RWPE2 (cell line): ENCODE measurements around the gene OR10A4.

ENCODE experiments used
- ATAC-seq: fragments of 200-7000 bp; cut with Tn5 transposase; 3 replicates; pipeline ENCODE4 v1.9.1; 2021; ENCODE audit warnings: low read depth
- DNase-seq: peaks from one replicate; pipeline ENCODE4 v3.0.0-alpha.2; 2020; ENCODE audit warnings: low spot score
- H3K27ac ChIP-seq: fragments of 450-650 bp; 2 replicates; pipeline ENCODE4 v1.5.1; 2017; ENCODE audit warnings: mild to moderate bottlenecking; ENCODE audit not compliant: poor library complexity, severe bottlenecking
- H3K27me3 ChIP-seq: fragments of 250-450 bp; sonication (Bioruptor Pico); 2 replicates; pipeline ENCODE4 v1.5.1; 2021; ENCODE audit warnings: mild to moderate bottlenecking, moderate library complexity; ENCODE audit not compliant: insufficient read depth, poor library complexity, severe bottlenecking
- H3K36me3 ChIP-seq: fragments of 250-450 bp; sonication (Bioruptor Pico); 2 replicates; pipeline ENCODE4 v1.5.1; 2020; ENCODE audit warnings: low read depth, mild to moderate bottlenecking, moderate library complexity
- H3K4me1 ChIP-seq: fragments of 250-450 bp; sonication (Bioruptor Pico); 2 replicates; pipeline ENCODE4 v1.5.1; 2021; ENCODE audit warnings: mild to moderate bottlenecking, moderate library complexity; ENCODE audit not compliant: insufficient read depth, poor library complexity, severe bottlenecking
- H3K4me3 ChIP-seq: fragments of 250-450 bp; sonication (Bioruptor Pico); 2 replicates; pipeline ENCODE4 v1.5.1; 2021; ENCODE audit warnings: mild to moderate bottlenecking, moderate library complexity; ENCODE audit not compliant: severe bottlenecking
- H3K9me3 ChIP-seq: fragments of 250-450 bp; sonication (Bioruptor Pico); 2 replicates; pipeline ENCODE4 v1.5.1; 2021; ENCODE audit warnings: mild to moderate bottlenecking, moderate library complexity; ENCODE audit not compliant: severe bottlenecking
- CTCF ChIP-seq: fragments of 450-650 bp; IDR thresholded peaks from one replicate; pipeline ENCODE4 v1.5.1; 2017; ENCODE audit warnings: mild to moderate bottlenecking, moderate library complexity; ENCODE audit not compliant: poor library complexity, severe bottlenecking

The OR10A4 gene

GRCh38 chr11:6855971-6856541, 20.4 kb upstream of the OR10A4 start:
- H3K36me3 ChIP-seq = no peaks in the 10 kb centered on the region
- DNase-seq (no peak), ATAC-seq (peak; percentile 91)
- TF ChIP-seq CTCF = no peak
- H3K27me3 ChIP-seq = no peaks in the 10 kb centered on the region
- H3K4me3 ChIP-seq = no peak overlapping the region
- H3K27ac ChIP-seq = no peak overlapping the region
- no peaks in the 10 kb centered on the region for H3K9me3 ChIP-seq
- H3K4me1 ChIP-seq = no peaks in the 10 kb centered on the region

GRCh38 chr11:6856871-6857270, 19.6 kb upstream of the OR10A4 start:
- DNase-seq (no peak), ATAC-seq (peak; percentile 64)

GRCh38 chr11:6862961-6863360, 13.5 kb upstream of the OR10A4 start, which contains the start of gene OR10A2:
TSS of gene OR10A2 (plus strand) at chr11:6863057. CDS start at chr11:6869755, 6,698 bp downstream.
- DNase-seq (no peak), ATAC-seq (peak; percentile 33; the same call in 1 of the 3 replicates)
- Histone ChIP-seq H3K9me3 (no peaks in the 10 kb centered on the region), H3K27me3 (no peaks in the 10 kb centered on the region), H3K4me3 (no peak within 1 kb of the TSS), H3K36me3 (no peaks in the 10 kb centered on the region), H3K27ac (no peak within 1 kb of the TSS), H3K4me1 (no peaks in the 10 kb centered on the region)
- TF ChIP-seq CTCF = no peak

More at GRCh38 chr11:6856871-6857270, 19.6 kb upstream of the OR10A4 start:
- Histone ChIP-seq H3K4me3 (no peak overlapping the region), H3K36me3 (no peaks in the 10 kb centered on the region), H3K27ac (no peak overlapping the region), H3K9me3 (no peaks in the 10 kb centered on the region), H3K4me1 (no peaks in the 10 kb centered on the region), H3K27me3 (no peaks in the 10 kb centered on the region)
- TF ChIP-seq CTCF = no peak

GRCh38 chr11:6864438-6864837, 12.0 kb upstream of the OR10A4 start:
- H3K9me3 ChIP-seq = no peaks in the 10 kb centered on the region
- ATAC-seq = no peak
- H3K36me3 ChIP-seq = no peaks in the 10 kb centered on the region
- H3K27ac ChIP-seq = no peak overlapping the region
- H3K4me1 ChIP-seq = no peaks in the 10 kb centered on the region
- no peak for TF ChIP-seq CTCF
- no peaks in the 10 kb centered on the region for H3K27me3 ChIP-seq
- no peak for DNase-seq
- H3K4me3 ChIP-seq = no peak overlapping the region

- Histone ChIP-seq H3K27me3 (no peaks in the 10 kb centered on the region), H3K36me3 (no peaks in the 10 kb centered on the region), H3K4me1 (no peaks in the 10 kb centered on the region), H3K4me3 (no peak overlapping the region), H3K27ac (no peak overlapping the region), H3K9me3 (no peaks in the 10 kb centered on the region)
- ATAC-seq = no peak
- no peak for DNase-seq
- no peak for TF ChIP-seq CTCF
Observed at GRCh38 chr11:6871278-6871677, 5.1 kb upstream of the OR10A4 start.
